ENCODE results near the gene PPP1R1C. TPM values are rescaled to one million over a fixed set of nuclear protein-coding genes. Genes with fewer than 3 reads are reported as not detected.
"Not testable (repeated sequence)": the region's sequence is repeated elsewhere in the genome, so short reads cannot be mapped to it uniquely, and the experiment has no call there.

PPP1R1C gene
- total RNA-seq, 1 donor from 2014 or later, result not detected

DNA sequence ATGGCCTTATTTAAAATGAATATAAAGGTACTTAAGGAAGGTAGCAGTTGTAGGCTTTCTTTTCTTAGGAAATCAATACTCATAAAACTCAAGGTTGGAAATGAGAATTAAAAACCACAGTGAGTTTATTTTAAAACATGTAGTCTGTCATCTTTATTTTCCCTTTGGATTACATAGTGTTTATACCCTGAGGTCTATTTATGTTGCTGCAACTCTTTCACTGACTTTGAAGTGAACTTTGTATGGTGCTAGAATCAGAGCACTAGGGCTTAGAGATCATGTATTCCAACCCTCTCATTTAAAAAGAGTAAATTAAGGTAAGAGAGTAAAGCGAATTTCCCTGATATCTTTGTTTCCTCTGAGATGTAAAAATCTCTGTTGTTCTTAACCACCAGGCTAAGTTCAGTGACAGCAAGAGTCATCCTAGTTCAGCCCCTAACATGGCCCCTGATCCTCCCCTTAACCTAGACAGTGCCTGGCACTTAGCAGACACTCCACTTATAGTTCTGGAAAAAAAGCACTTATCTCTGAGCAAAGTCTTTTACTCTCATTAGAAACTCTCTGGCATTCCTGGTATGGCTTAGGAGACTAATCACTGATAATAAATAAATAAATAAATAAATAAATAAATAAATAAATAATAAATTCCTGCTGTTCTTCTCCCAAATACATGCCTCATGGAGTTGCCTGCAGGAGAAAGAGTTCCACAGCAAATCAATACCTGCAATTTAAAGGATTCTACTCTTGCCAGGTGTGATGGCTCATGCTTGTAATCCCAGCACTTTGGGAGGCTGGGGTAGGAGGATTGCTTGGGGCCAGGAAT lies 33.0 kb upstream of the PPP1R1C start:
- Histone ChIP-seq H3K4me3 (no peak overlapping the region), H3K36me3 (no peaks in the 10 kb centered on the region), H3K27ac (no peak overlapping the region), H3K4me1 (peaks cover 11% of the 10 kb centered on the region), H3K27me3 (no peaks in the 10 kb centered on the region), H3K9me3 (no peaks in the 10 kb centered on the region)
- intact Hi-C loops (cut with DNase I), result no loop called here
- TF ChIP-seq POLR2A (IDR thresholded peaks at IDR 0.05) (no peak), POLR2AphosphoS5 (IDR thresholded peaks at IDR 0.05; ENCODE audit: insufficient read depth in 1 of 2, low read depth in 1 of 2) (no peak)
- TF ChIP-seq, protein P1, sequence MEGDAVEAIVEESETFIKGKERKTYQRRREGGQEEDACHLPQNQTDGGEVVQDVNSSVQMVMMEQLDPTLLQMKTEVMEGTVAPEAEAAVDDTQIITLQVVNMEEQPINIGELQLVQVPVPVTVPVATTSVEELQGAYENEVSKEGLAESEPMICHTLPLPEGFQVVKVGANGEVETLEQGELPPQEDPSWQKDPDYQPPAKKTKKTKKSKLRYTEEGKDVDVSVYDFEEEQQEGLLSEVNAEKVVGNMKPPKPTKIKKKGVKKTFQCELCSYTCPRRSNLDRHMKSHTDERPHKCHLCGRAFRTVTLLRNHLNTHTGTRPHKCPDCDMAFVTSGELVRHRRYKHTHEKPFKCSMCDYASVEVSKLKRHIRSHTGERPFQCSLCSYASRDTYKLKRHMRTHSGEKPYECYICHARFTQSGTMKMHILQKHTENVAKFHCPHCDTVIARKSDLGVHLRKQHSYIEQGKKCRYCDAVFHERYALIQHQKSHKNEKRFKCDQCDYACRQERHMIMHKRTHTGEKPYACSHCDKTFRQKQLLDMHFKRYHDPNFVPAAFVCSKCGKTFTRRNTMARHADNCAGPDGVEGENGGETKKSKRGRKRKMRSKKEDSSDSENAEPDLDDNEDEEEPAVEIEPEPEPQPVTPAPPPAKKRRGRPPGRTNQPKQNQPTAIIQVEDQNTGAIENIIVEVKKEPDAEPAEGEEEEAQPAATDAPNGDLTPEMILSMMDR (IDR thresholded peaks at IDR 0.05), result no peak
- no peak for DNase-seq (ENCODE audit: extremely low spot score in 2 of 2)

DNA sequence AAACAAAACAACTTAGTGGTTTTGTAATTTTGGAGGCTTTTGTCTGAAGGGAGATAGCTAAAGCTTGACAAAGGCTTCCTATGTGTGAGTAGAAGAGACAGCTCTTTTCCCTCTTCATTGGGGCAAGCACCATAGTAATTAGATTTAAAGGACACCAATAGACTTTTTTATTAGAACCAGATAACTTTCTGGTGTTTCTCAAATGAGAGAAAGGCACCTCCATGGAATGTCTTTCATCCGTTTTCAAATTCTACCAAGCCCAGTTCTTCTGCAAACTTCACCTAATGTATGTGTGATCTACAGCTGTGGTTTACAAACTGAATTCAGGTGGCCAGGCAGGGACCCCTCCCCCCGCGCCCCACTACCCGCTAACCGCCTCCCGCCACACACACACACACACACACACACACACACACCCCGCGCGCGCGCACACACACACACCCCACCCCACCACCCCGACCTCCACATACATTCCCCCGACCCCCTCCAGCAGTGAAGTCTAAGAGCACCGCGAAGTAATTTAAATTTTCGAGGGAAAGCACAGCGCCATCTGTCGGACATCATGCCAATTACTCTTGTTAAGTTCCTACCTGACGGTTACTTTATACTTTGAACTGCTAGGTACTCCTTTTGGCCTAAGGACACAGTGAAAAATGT lies 31.6 kb upstream of the PPP1R1C start:
- H3K9me3 ChIP-seq, result no peaks in the 10 kb centered on the region
- no peaks in the 10 kb centered on the region for H3K36me3 ChIP-seq
- no peak for TF ChIP-seq POLR2AphosphoS5 (IDR thresholded peaks at IDR 0.05; ENCODE audit: insufficient read depth in 1 of 2, low read depth in 1 of 2)
- TF ChIP-seq, protein P1 (IDR thresholded peaks at IDR 0.05), result peak in 2 of 3 experiments; percentile 15 to 70
- no peak overlapping the region for H3K27ac ChIP-seq
- no peak for DNase-seq (ENCODE audit: extremely low spot score in 2 of 2)
- peak overlapping the region in 1 of 2 donors; percentile 31 for H3K4me3 ChIP-seq
- intact Hi-C loops (cut with DNase I), result no loop called here
- no peaks in the 10 kb centered on the region for H3K27me3 ChIP-seq
- H3K4me1 ChIP-seq, result peaks cover 11% of the 10 kb centered on the region

DNA sequence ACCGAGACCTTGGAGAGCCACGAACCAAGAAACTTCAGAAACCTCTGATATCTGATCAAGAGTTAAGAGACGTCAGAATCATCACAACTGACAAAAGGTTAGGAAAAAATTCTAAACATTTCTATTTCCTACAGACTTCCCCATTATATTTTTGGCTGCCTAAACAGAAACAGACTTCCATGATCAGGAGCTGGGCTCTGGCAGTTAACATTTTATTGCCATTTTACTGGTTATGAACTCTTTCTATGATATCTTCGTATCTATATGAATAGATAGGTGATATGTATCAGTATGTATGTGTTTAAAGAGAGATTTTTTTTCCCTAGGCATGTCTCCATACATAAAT lies 31.1 kb upstream of the PPP1R1C start:
- Histone ChIP-seq H3K27me3 (no peaks in the 10 kb centered on the region), H3K9me3 (no peaks in the 10 kb centered on the region), H3K4me3 (no peak overlapping the region), H3K4me1 (peaks cover 11% of the 10 kb centered on the region), H3K36me3 (no peaks in the 10 kb centered on the region), H3K27ac (no peak overlapping the region)
- intact Hi-C loops (cut with DNase I), result no loop called here
- no peak for DNase-seq (ENCODE audit: extremely low spot score in 2 of 2)
- TF ChIP-seq POLR2A (IDR thresholded peaks at IDR 0.05), result no peak
- TF ChIP-seq, protein P1 (IDR thresholded peaks at IDR 0.05), result no peak
- TF ChIP-seq POLR2AphosphoS5 (IDR thresholded peaks at IDR 0.05; ENCODE audit: insufficient read depth in 1 of 2, low read depth in 1 of 2), result no peak

DNA sequence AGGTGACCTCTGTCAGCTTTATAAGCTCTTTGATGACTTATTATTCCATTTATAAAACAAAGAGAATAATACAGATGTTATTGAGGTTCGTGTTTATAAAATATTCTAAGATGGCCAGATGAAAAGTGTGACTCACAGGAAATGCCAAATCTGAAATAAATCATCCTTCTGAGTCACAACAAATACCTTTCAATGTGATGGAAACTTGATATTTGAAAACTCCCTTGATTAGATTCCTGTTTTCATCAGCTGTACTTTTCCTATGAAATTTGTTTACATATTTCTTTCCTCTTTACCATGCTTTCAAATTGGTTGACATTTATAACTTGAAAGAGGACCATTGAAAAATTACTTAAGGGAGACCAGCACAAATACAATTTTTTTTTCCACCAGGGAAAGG lies 30.6 kb upstream of the PPP1R1C start:
- H3K4me1 ChIP-seq, result peaks cover 11% of the 10 kb centered on the region
- no peak for DNase-seq (ENCODE audit: extremely low spot score in 2 of 2)
- no peak overlapping the region for H3K27ac ChIP-seq
- no peak overlapping the region for H3K4me3 ChIP-seq
- no peak for TF ChIP-seq POLR2AphosphoS5 (IDR thresholded peaks at IDR 0.05; ENCODE audit: insufficient read depth in 1 of 2, low read depth in 1 of 2)
- TF ChIP-seq, protein P1 (IDR thresholded peaks at IDR 0.05), result no peak
- TF ChIP-seq POLR2A (IDR thresholded peaks at IDR 0.05), result no peak
- no peaks in the 10 kb centered on the region for H3K27me3 ChIP-seq
- no peaks in the 10 kb centered on the region for H3K9me3 ChIP-seq
- H3K36me3 ChIP-seq, result no peaks in the 10 kb centered on the region
- intact Hi-C loops (cut with DNase I), result no loop called here

DNA sequence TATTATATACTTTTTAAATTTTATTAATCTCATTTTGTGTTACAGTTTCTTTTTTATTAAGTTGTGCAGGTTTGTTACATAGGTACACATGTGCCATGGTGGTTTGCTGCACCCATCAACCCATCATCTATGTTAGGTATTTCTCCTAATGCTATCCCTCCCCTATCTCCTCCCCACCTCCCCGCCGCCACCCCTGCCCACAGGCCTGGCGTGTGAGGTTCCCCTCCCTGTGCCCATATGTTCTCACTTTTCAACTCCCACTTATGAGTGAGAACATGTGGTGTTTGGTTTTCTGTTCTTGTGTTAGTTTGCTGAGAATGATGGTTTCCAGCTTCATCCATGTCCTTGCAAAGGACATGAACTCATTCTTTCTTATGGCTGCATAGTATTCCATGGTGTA lies 29.8 kb upstream of the PPP1R1C start:
- peaks cover 11% of the 10 kb centered on the region for H3K4me1 ChIP-seq
- intact Hi-C loops (cut with DNase I); H3K9me3 ChIP-seq; DNase-seq (ENCODE audit: extremely low spot score in 2 of 2); H3K4me3 ChIP-seq; H3K27ac ChIP-seq; H3K36me3 ChIP-seq; H3K27me3 ChIP-seq: not testable (repeated sequence)

All from vagina (tissue), 2 donors.